GM23338 (cell line): ENCODE results near the gene RGL1.

Experiments
- CREB1 ChIP-seq: fragments of 250-450 bp; sonication (Bioruptor Pico); IDR thresholded peaks from 2 replicates; pipeline ENCODE4 v1.5.0; 2020; ENCODE audit warnings: low read depth, mild to moderate bottlenecking, moderate library complexity
- CTCF ChIP-seq, 2 experiments: fragments of 200-600 bp in 1 of 2; sonication (generic) in 1 of 2; conservative IDR thresholded peaks; 2 replicates each; pipeline versions ENCODE4 v1.5.1 to v1.6.1; 2016 to 2017; ENCODE audit warnings: antibody characterized with exemption in 2 of 2, low read depth in 2 of 2, mild to moderate bottlenecking in 2 of 2, moderate library complexity in 1 of 2
- EZH2 ChIP-seq: fragments of 200-600 bp; sonication (generic); IDR thresholded peaks from one replicate; pipeline ENCODE4 v1.8.0; 2017; ENCODE audit warnings: antibody characterized with exemption, mild to moderate bottlenecking, low read depth; ENCODE audit not compliant: unreplicated experiment
- EZH2phosphoT487 ChIP-seq: fragments of 200-600 bp; sonication (generic); IDR thresholded peaks from one replicate; pipeline ENCODE4 v1.8.1; 2018; ENCODE audit warnings: antibody characterized with exemption; ENCODE audit not compliant: unreplicated experiment
- JUNB ChIP-seq: IDR thresholded peaks from one replicate; pipeline ENCODE4 v1.6.1; 2016; ENCODE audit warnings: antibody characterized with exemption; ENCODE audit not compliant: unreplicated experiment
- NANOG ChIP-seq: IDR thresholded peaks from 2 replicates; pipeline ENCODE4 v1.6.1; 2016; ENCODE audit warnings: antibody characterized with exemption, borderline replicate concordance
- POLR2AphosphoS5 ChIP-seq: IDR thresholded peaks from 2 replicates; pipeline ENCODE4 v1.6.1; 2016; ENCODE audit warnings: antibody characterized with exemption, low read depth
- REST ChIP-seq: IDR thresholded peaks from one replicate; pipeline ENCODE4 v1.6.1; 2018; ENCODE audit warnings: antibody characterized with exemption; ENCODE audit not compliant: unreplicated experiment
- ZNF462 ChIP-seq: fragments of 250-450 bp; sonication (Bioruptor Pico); IDR thresholded peaks from 2 replicates; pipeline ENCODE4 v1.5.0; 2020; ENCODE audit warnings: mild to moderate bottlenecking, moderate library complexity

GRCh38 chr1:183909672-183910071 is 104.8 kb downstream of the RGL1 start:
- TF ChIP-seq CTCF (conservative IDR thresholded peaks at IDR 0.05; ENCODE audit: low read depth in 2 of 2) = no peak
- no peak for TF ChIP-seq POLR2AphosphoS5
- TF ChIP-seq CREB1 (CRISPR knock-in tag) = no peak
- no peak for TF ChIP-seq EZH2
- TF ChIP-seq REST = no peak
- TF ChIP-seq ZNF462 (CRISPR knock-in tag) = no peak
- TF ChIP-seq EZH2phosphoT487 = no peak
- TF ChIP-seq NANOG = no peak
- TF ChIP-seq JUNB = no peak
